Ishikawa (cell line): ENCODE measurements around the gene RALA.

Experiments used
- CEBPB ChIP-seq: IDR thresholded peaks from 2 replicates; pipeline ENCODE4 v1.6.1; 2012
- CREB1 ChIP-seq: IDR thresholded peaks from 2 replicates; pipeline ENCODE4 v1.6.1; 2012; ENCODE audit warnings: low read depth
- EGR1 ChIP-seq: IDR thresholded peaks from 2 replicates; pipeline ENCODE4 v1.6.1; 2012
- EP300 ChIP-seq: IDR thresholded peaks from 2 replicates; pipeline ENCODE4 v1.6.1; 2012; ENCODE audit warnings: borderline replicate concordance
- FOXM1 ChIP-seq: IDR thresholded peaks from 2 replicates; pipeline ENCODE4 v1.6.1; 2012; ENCODE audit warnings: low read depth, borderline replicate concordance
- NFIC ChIP-seq: IDR thresholded peaks from 2 replicates; pipeline ENCODE4 v1.6.1; 2012
- RAD21 ChIP-seq: IDR thresholded peaks from 2 replicates; pipeline ENCODE4 v1.6.1; 2012; ENCODE audit warnings: low read depth
- TAF1 ChIP-seq: IDR thresholded peaks from 2 replicates; pipeline ENCODE4 v1.6.1; 2012; ENCODE audit warnings: low read depth, mild to moderate bottlenecking
- TCF12 ChIP-seq: IDR thresholded peaks from 2 replicates; pipeline ENCODE4 v1.6.1; 2012; ENCODE audit warnings: low read depth
- TEAD4 ChIP-seq: IDR thresholded peaks from 2 replicates; pipeline ENCODE4 v1.6.1; 2012
- USF1 ChIP-seq: IDR thresholded peaks from 2 replicates; pipeline ENCODE4 v1.6.1; 2012
- YY1 ChIP-seq: IDR thresholded peaks from 2 replicates; pipeline ENCODE4 v1.6.1; 2012; ENCODE audit warnings: low read depth
- ZBTB7A ChIP-seq: IDR thresholded peaks from 2 replicates; pipeline ENCODE4 v1.6.1; 2012; ENCODE audit warnings: low read depth
- TF ChIP-seq, protein P1 (sequence below): IDR thresholded peaks from 2 replicates; pipeline ENCODE4 v1.6.1; 2012
- TF ChIP-seq, protein P2 (sequence below): IDR thresholded peaks from 2 replicates; pipeline ENCODE4 v1.6.1; 2012; ENCODE audit warnings: low read depth, mild to moderate bottlenecking

The RALA gene

GRCh38 chr7:39672176-39672575, 48.8 kb downstream of the RALA start:
- no peak for TF ChIP-seq USF1
- no peak for TF ChIP-seq NFIC
- no peak for TF ChIP-seq EP300
- no peak for TF ChIP-seq CREB1
- no peak for TF ChIP-seq YY1
- TF ChIP-seq CEBPB = no peak
- TF ChIP-seq EGR1 = no peak
- TF ChIP-seq TAF1 = no peak
- TF ChIP-seq ZBTB7A = no peak
- TF ChIP-seq, protein P1, sequence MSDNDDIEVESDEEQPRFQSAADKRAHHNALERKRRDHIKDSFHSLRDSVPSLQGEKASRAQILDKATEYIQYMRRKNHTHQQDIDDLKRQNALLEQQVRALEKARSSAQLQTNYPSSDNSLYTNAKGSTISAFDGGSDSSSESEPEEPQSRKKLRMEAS = no peak
- TF ChIP-seq TCF12 = no peak
- TF ChIP-seq FOXM1 = no peak
- no peak for TF ChIP-seq TEAD4
- TF ChIP-seq RAD21 = no peak
- TF ChIP-seq, protein P2, sequence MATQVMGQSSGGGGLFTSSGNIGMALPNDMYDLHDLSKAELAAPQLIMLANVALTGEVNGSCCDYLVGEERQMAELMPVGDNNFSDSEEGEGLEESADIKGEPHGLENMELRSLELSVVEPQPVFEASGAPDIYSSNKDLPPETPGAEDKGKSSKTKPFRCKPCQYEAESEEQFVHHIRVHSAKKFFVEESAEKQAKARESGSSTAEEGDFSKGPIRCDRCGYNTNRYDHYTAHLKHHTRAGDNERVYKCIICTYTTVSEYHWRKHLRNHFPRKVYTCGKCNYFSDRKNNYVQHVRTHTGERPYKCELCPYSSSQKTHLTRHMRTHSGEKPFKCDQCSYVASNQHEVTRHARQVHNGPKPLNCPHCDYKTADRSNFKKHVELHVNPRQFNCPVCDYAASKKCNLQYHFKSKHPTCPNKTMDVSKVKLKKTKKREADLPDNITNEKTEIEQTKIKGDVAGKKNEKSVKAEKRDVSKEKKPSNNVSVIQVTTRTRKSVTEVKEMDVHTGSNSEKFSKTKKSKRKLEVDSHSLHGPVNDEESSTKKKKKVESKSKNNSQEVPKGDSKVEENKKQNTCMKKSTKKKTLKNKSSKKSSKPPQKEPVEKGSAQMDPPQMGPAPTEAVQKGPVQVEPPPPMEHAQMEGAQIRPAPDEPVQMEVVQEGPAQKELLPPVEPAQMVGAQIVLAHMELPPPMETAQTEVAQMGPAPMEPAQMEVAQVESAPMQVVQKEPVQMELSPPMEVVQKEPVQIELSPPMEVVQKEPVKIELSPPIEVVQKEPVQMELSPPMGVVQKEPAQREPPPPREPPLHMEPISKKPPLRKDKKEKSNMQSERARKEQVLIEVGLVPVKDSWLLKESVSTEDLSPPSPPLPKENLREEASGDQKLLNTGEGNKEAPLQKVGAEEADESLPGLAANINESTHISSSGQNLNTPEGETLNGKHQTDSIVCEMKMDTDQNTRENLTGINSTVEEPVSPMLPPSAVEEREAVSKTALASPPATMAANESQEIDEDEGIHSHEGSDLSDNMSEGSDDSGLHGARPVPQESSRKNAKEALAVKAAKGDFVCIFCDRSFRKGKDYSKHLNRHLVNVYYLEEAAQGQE = no peak

DNA sequence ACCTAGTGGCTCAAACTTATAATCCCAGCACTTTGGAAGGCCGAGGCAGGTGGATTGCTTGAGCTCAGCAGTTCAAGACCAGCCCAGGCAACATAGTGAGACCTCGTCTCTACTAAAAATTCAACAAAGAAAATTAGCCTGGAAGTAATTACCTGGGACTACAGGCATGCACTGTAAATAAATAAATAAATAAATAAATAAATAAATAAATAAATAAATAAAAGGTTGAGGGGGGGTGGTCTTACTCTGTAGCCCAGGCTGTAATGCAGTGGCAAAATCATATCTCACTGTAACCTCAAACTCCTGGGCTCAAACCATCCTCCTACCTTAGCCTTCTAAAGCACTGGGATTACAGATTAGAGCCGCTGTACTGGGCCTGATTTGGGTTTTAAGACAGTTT, 50.5 kb downstream of the RALA start:
- TF ChIP-seq USF1 = no peak
- no peak for TF ChIP-seq EGR1
- TF ChIP-seq RAD21 = no peak
- TF ChIP-seq TAF1 = no peak
- TF ChIP-seq NFIC = no peak
- TF ChIP-seq TEAD4 = no peak
- TF ChIP-seq FOXM1 = no peak
- TF ChIP-seq, protein P2 = no peak
- no peak for TF ChIP-seq CREB1

GRCh38 chr7:39674406-39674805, 51.0 kb downstream of the RALA start:
- no peak for TF ChIP-seq EP300
- TF ChIP-seq CREB1 = no peak
- no peak for TF ChIP-seq RAD21
- TF ChIP-seq TCF12 = no peak
- TF ChIP-seq, protein P1 = no peak
- TF ChIP-seq, protein P2 = no peak
- TF ChIP-seq TAF1 = no peak
- TF ChIP-seq USF1 = no peak
- TF ChIP-seq EGR1 = no peak
- TF ChIP-seq TEAD4 = no peak
- TF ChIP-seq ZBTB7A = no peak
- no peak for TF ChIP-seq NFIC

DNA sequence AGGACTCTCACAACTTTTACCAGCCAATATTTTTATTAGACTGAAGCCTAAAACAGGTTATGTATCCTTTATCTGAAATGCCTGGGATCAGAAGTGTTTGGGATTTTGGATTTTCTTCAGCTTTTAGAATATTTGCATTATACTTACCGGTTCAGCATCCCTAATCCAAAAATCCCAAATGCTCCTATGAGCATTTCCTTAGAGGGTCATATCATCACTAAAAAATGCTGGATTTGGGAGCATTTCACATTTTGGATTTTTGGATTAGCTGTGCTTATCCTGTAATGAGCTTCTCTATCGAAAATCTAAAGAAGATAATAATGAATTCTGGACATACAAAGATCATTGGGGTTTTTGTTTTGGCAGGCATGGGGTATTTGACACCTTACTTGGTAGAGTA, 53.0 kb downstream of the RALA start:
- TF ChIP-seq TAF1 (no peak), CREB1 (no peak), RAD21 (no peak), YY1 (no peak), EP300 (no peak), EGR1 (no peak), CEBPB (no peak), ZBTB7A (no peak), TCF12 (no peak), TEAD4 (no peak), NFIC (no peak)
- TF ChIP-seq, protein P2 = no peak
- TF ChIP-seq, protein P1 = no peak
